Measurements from ENCODE around the gene YJU2. TPM values are rescaled to one million over a fixed set of nuclear protein-coding genes. Genes with fewer than 3 reads are reported as not detected.

YJU2 gene
- total and polyA plus RNA-seq, 2 of the 8 experiments (the other 6 are each of a cell fraction or from before 2014, with no cell fraction given) = 26.8 to 27.7 TPM

DNA sequence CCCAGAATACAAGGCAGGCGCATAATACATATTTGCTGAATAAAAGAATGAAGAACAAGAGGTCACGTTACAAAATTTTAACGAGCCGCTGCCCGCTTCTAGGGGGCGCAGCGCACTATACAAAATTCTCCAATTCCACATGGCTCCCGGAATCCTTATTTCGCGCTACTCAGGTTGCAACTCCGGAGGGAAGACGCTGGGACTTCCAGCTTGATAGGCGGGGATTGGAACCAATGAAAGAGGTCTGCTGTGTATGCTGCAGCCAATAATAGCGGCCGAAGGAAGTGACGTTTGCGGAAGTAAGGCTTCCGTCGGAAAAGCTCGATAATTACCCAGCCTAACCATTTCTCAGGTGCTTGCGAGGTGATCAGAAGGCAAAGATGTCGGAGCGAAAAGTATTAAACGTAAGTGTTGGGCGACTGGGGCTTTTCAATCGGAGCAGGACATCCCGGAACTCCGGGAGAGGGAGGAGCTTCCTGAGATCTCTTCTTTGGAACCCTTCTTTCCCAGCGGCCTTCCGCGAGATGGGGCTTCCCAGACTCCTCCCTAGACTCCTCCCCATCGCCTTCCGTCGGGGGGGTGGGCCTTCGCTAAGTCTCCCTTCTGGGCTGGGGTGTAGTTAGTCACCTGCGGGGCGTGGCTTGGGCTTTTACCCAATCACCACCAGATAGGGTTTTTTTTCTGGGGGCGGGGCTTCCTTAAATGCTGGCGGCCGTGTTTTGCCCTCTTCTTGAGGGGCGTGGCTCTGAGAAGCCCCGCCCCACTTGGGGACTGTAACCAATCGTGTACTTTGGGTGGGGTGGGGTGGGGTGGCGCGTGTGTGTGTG lies at the start of gene YJU2 (continued):
- no peak for TF ChIP-seq GTF2F1 (IDR thresholded peaks at IDR 0.05; ENCODE audit: borderline replicate concordance, low read depth, low read length)
